H1 (cell line): ENCODE data around the gene PCCA.

Source experiments
- CBX5 ChIP-seq: fragments of 300-800, 300-1000 bp; sonication (generic); IDR thresholded peaks from 2 replicates; pipeline ENCODE4 v1.7.1; 2016; ENCODE audit warnings: antibody characterized with exemption, low read length, low read depth
- EP300 ChIP-seq, 2 experiments: IDR thresholded peaks; 1 replicate in 1 of 2; 2 replicates in 1 of 2; pipeline ENCODE4 v1.6.1; 2011 to 2012; ENCODE audit warnings: low read depth in 2 of 2, low read length in 2 of 2, mild to moderate bottlenecking in 2 of 2, borderline replicate concordance in 1 of 2, inconsistent platforms in 1 of 2, moderate library complexity in 1 of 2
- GABPA ChIP-seq: IDR thresholded peaks from 2 replicates; pipeline ENCODE4 v1.6.1; 2011; ENCODE audit warnings: mild to moderate bottlenecking, low read length, moderate library complexity, borderline replicate concordance; ENCODE audit not compliant: insufficient read depth
- KDM1A ChIP-seq: fragments of 200-600, 300-600 bp; sonication (generic); IDR thresholded peaks from 2 replicates; pipeline ENCODE4 v1.7.1; 2016; ENCODE audit warnings: mild to moderate bottlenecking, low read length, borderline replicate concordance
- PHF8 ChIP-seq: fragments of 200-600 bp; sonication (generic); conservative IDR thresholded peaks from 2 replicates; pipeline ENCODE4 v1.7.1; 2012; ENCODE audit warnings: low read depth, mild to moderate bottlenecking, inconsistent platforms, low read length, moderate library complexity
- POLR2A ChIP-seq, 2 experiments: IDR thresholded peaks; 1 replicate in 1 of 2; 2 replicates in 1 of 2; pipeline ENCODE4 v1.6.1; 2011; ENCODE audit warnings: low read depth in 2 of 2, low read length in 2 of 2, mild to moderate bottlenecking in 2 of 2; ENCODE audit errors: control extremely low read depth in 1 of 2
- SP2 ChIP-seq: IDR thresholded peaks from 2 replicates; pipeline ENCODE4 v1.6.1; 2012; ENCODE audit warnings: mild to moderate bottlenecking, low read length, inconsistent platforms
- TF ChIP-seq, protein P1 (sequence below), 3 experiments: IDR thresholded peaks; 1 replicate in 2 of 3; 2 replicates in 1 of 3; pipeline versions ENCODE4 v1.5.1 to v1.6.1; 2011; ENCODE audit warnings: low read length in 3 of 3, mild to moderate bottlenecking in 3 of 3, inconsistent platforms in 2 of 3, low read depth in 1 of 3, moderate library complexity in 1 of 3; ENCODE audit not compliant: insufficient read depth in 1 of 3; ENCODE audit errors: control extremely low read depth in 1 of 3

- TF ChIP-seq, protein P1, sequence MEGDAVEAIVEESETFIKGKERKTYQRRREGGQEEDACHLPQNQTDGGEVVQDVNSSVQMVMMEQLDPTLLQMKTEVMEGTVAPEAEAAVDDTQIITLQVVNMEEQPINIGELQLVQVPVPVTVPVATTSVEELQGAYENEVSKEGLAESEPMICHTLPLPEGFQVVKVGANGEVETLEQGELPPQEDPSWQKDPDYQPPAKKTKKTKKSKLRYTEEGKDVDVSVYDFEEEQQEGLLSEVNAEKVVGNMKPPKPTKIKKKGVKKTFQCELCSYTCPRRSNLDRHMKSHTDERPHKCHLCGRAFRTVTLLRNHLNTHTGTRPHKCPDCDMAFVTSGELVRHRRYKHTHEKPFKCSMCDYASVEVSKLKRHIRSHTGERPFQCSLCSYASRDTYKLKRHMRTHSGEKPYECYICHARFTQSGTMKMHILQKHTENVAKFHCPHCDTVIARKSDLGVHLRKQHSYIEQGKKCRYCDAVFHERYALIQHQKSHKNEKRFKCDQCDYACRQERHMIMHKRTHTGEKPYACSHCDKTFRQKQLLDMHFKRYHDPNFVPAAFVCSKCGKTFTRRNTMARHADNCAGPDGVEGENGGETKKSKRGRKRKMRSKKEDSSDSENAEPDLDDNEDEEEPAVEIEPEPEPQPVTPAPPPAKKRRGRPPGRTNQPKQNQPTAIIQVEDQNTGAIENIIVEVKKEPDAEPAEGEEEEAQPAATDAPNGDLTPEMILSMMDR (IDR thresholded peaks at IDR 0.05; ENCODE audit: control extremely low read depth in 1 of 3, insufficient read depth in 1 of 3, low read depth in 1 of 3, low read length in 3 of 3): no peak
- TF ChIP-seq PHF8 (no peak), POLR2A (IDR thresholded peaks at IDR 0.05; ENCODE audit: control extremely low read depth in 1 of 2, low read depth in 2 of 2, low read length in 2 of 2) (no peak), CBX5 (no peak), EP300 (IDR thresholded peaks at IDR 0.05; ENCODE audit: borderline replicate concordance in 1 of 2, low read depth in 2 of 2, low read length in 2 of 2) (no peak), SP2 (no peak), KDM1A (no peak), GABPA (no peak)
These were observed 430.7 kb downstream of the PCCA start for GRCh38 chr13:100519626-100520025.
